Eye (tissue), 1 donor: ENCODE measurements around the gene CNTN1.

Source experiments
- DNase-seq: peaks from one replicate; pipeline ENCODE4 v3.0.0-alpha.2; 2015

Gene CNTN1

GRCh38 chr12:40691913-40692764 lies at the start of gene CNTN1:
CNTN1 (plus strand) TSS chr12:40692439.
- DNase-seq, result peak; percentile 96

- no peak for DNase-seq
These were observed 48.7 kb upstream of the CNTN1 start for GRCh38 chr12:40643506-40643905.

GRCh38 chr12:40643976-40644375 lies 48.3 kb upstream of the CNTN1 start:
- no peak for DNase-seq

GRCh38 chr12:40644708-40645107 lies 47.5 kb upstream of the CNTN1 start:
- DNase-seq, result no peak

GRCh38 chr12:40645361-40645760 lies 46.9 kb upstream of the CNTN1 start:
- no peak for DNase-seq

- DNase-seq, result peak; percentile 33
These were observed 45.8 kb upstream of the CNTN1 start for GRCh38 chr12:40646456-40646855.

GRCh38 chr12:40646911-40647310 lies 45.3 kb upstream of the CNTN1 start:
- peak; percentile 73 for DNase-seq

- DNase-seq, result peak; percentile 46
These were observed 44.6 kb upstream of the CNTN1 start for GRCh38 chr12:40647651-40648050.

GRCh38 chr12:40648519-40648918 lies 43.7 kb upstream of the CNTN1 start:
- DNase-seq, result peak; percentile 45

GRCh38 chr12:40650038-40650704 lies 42.1 kb upstream of the CNTN1 start:
- DNase-seq, result no peak

GRCh38 chr12:40655451-40655850 lies 36.8 kb upstream of the CNTN1 start:
- no peak for DNase-seq

- no peak for DNase-seq
These were observed 29.9 kb upstream of the CNTN1 start for GRCh38 chr12:40662366-40662765.

GRCh38 chr12:40663781-40664180 lies 28.5 kb upstream of the CNTN1 start:
- no peak for DNase-seq

- DNase-seq, result no peak
These were observed 24.1 kb upstream of the CNTN1 start for GRCh38 chr12:40668099-40668529.

GRCh38 chr12:40672741-40673271 lies 19.4 kb upstream of the CNTN1 start:
- DNase-seq, result peak; percentile 17

GRCh38 chr12:40681148-40681547 lies 11.1 kb upstream of the CNTN1 start:
- no peak for DNase-seq

- DNase-seq, result no peak
These were observed 7.3 kb upstream of the CNTN1 start for GRCh38 chr12:40684986-40685385.

GRCh38 chr12:40688085-40688725 lies 4.0 kb upstream of the CNTN1 start:
- DNase-seq, result peak; percentile 44

GRCh38 chr12:40689576-40689975 lies 2.7 kb upstream of the CNTN1 start:
- DNase-seq, result no peak

GRCh38 chr12:40692765-40693206 lies 547 bp downstream of the CNTN1 start:
- DNase-seq, result peak; percentile 66

GRCh38 chr12:40693207-40693821 lies 1.1 kb downstream of the CNTN1 start:
- DNase-seq, result peak; percentile 75

- peak; percentile 19 for DNase-seq
These were observed 5.5 kb downstream of the CNTN1 start for GRCh38 chr12:40697566-40698259.
